GM18507 (cell line): Measurements from ENCODE around the gene HMG20B.

Experiments used
- DNase-seq: peaks from one replicate; pipeline ENCODE4 v3.0.0; 2011; ENCODE audit warnings: low read depth; ENCODE audit not compliant: insufficient read length; ENCODE audit errors: extremely low spot score
- FAIRE-seq: peaks from 2 replicates; lab custom pipeline; 2011; peaks lifted over from hg19 to GRCh38; lab: Jason Lieb, UNC

Gene HMG20B

GRCh38 chr19:3601021-3601420 lies 28.3 kb downstream of the HMG20B start:
- DNase-seq (no peak), FAIRE-seq (no peak)

GRCh38 chr19:3603121-3603811 lies 30.5 kb downstream of the HMG20B start:
- DNase-seq (no peak), FAIRE-seq (no peak)

- no peak for FAIRE-seq
- DNase-seq: no peak
Measured at GRCh38 chr19:3604227-3604986, 31.7 kb downstream of the HMG20B start.

- FAIRE-seq (no peak), DNase-seq (no peak)
Measured at GRCh38 chr19:3604987-3605343, 32.2 kb downstream of the HMG20B start.

- DNase-seq: no peak
- peak; percentile 39 for FAIRE-seq
Measured at GRCh38 chr19:3605361-3605760, 32.6 kb downstream of the HMG20B start.

GRCh38 chr19:3605770-3606169 lies 33.0 kb downstream of the HMG20B start:
- no peak for DNase-seq
- no peak for FAIRE-seq

GRCh38 chr19:3606174-3606689 lies 33.5 kb downstream of the HMG20B start:
- no peak for DNase-seq
- no peak for FAIRE-seq

GRCh38 chr19:3606690-3607289 lies 34.0 kb downstream of the HMG20B start, which contains the start of gene TBXA2R:
Gene TBXA2R, minus strand, starts transcription at chr19:3606875. Its CDS starts 6,241 bp downstream, at chr19:3600634.
- DNase-seq (no peak), FAIRE-seq (no peak)

GRCh38 chr19:3607303-3608078 lies 34.7 kb downstream of the HMG20B start:
- FAIRE-seq (no peak), DNase-seq (no peak)

- no peak for DNase-seq
Measured at GRCh38 chr19:3608079-3608641, 35.4 kb downstream of the HMG20B start.

GRCh38 chr19:3608750-3609322 lies 36.1 kb downstream of the HMG20B start:
- FAIRE-seq (no peak), DNase-seq (no peak)

More at GRCh38 chr19:3608079-3608641, 35.4 kb downstream of the HMG20B start:
- no peak for FAIRE-seq

GRCh38 chr19:3609779-3610719 lies 37.3 kb downstream of the HMG20B start:
- FAIRE-seq (no peak), DNase-seq (no peak)

GRCh38 chr19:3610745-3611717 lies 38.3 kb downstream of the HMG20B start:
- no peak for DNase-seq
- no peak for FAIRE-seq

- no peak for DNase-seq
- FAIRE-seq: no peak
Measured at GRCh38 chr19:3611841-3612240, 39.1 kb downstream of the HMG20B start.

GRCh38 chr19:3612330-3612729 lies 39.6 kb downstream of the HMG20B start:
- FAIRE-seq: no peak

GRCh38 chr19:3612901-3613741 lies 40.4 kb downstream of the HMG20B start:
- FAIRE-seq: no peak
- no peak for DNase-seq

More at GRCh38 chr19:3612330-3612729, 39.6 kb downstream of the HMG20B start:
- DNase-seq: no peak
